Activated naive CD4-positive, alpha-beta T cell treated with anti-CD3 and anti-CD28 coated beads, Interleukin-2, amount 10 ng/mL, durations not matched to agents 7 days and 5 days (primary cell): ENCODE measurements around the gene CRABP1.
"Not testable (repeated sequence)": the region's sequence is repeated elsewhere in the genome, so short reads cannot be mapped to it uniquely, and the experiment has no call there.

Experiments
- CTCF ChIA-PET: fragments of 350-600 bp; sonication (Branson Sonifier 250); formaldehyde crosslinking; loops from one replicate; lab custom pipeline; 2021; ENCODE audit warnings: antibody characterized with exemption; lab: Charles Lee
- DNase-seq: peaks from one replicate; pipeline ENCODE4 v3.0.0-alpha.2; 2020
- H3K27ac Mint-ChIP-seq: one replicate; pipeline ENCODE4 v1.8.0; 2021; ENCODE audit warnings: mild to moderate bottlenecking, moderate library complexity, mixed read lengths
- H3K27me3 Mint-ChIP-seq: one replicate; pipeline ENCODE4 v1.8.0; 2021; ENCODE audit warnings: mild to moderate bottlenecking, mixed read lengths
- H3K36me3 Mint-ChIP-seq: one replicate; pipeline ENCODE4 v1.8.0; 2021; ENCODE audit warnings: mixed read lengths
- H3K4me1 Mint-ChIP-seq: one replicate; pipeline ENCODE4 v1.8.0; 2021; ENCODE audit warnings: mixed read lengths
- H3K4me3 Mint-ChIP-seq: one replicate; pipeline ENCODE4 v1.8.0; 2021; ENCODE audit warnings: mild to moderate bottlenecking, moderate library complexity, mixed read lengths
- H3K9me3 Mint-ChIP-seq: one replicate; pipeline ENCODE4 v1.8.0; 2021; ENCODE audit warnings: mixed read lengths

Gene CRABP1

GRCh38 chr15:78363381-78363734 is 23.2 kb downstream of the CRABP1 start:
- Mint-ChIP-seq H3K27me3 (peaks cover 59% of the 10 kb centered on the region), H3K9me3 (no peaks in the 10 kb centered on the region), H3K4me3 (no peak overlapping the region), H3K4me1 (no peaks in the 10 kb centered on the region), H3K36me3 (no peaks in the 10 kb centered on the region), H3K27ac (no peak overlapping the region)
- DNase-seq: no peak
- CTCF ChIA-PET: no interaction called here

GRCh38 chr15:78364233-78364632 is 24.1 kb downstream of the CRABP1 start:
- H3K4me1 Mint-ChIP-seq: no peaks in the 10 kb centered on the region
- CTCF ChIA-PET: no interaction called here
- no peaks in the 10 kb centered on the region for H3K9me3 Mint-ChIP-seq
- DNase-seq: no peak
- peaks cover 61% of the 10 kb centered on the region for H3K27me3 Mint-ChIP-seq
- H3K27ac Mint-ChIP-seq: no peak overlapping the region
- no peak overlapping the region for H3K4me3 Mint-ChIP-seq
- no peaks in the 10 kb centered on the region for H3K36me3 Mint-ChIP-seq

- no peak overlapping the region for H3K4me3 Mint-ChIP-seq
- H3K4me1 Mint-ChIP-seq: no peaks in the 10 kb centered on the region
- no peak for DNase-seq
- peaks cover 60% of the 10 kb centered on the region for H3K27me3 Mint-ChIP-seq
- H3K27ac Mint-ChIP-seq: no peak overlapping the region
- H3K9me3 Mint-ChIP-seq: no peaks in the 10 kb centered on the region
- H3K36me3 Mint-ChIP-seq: no peaks in the 10 kb centered on the region
- CTCF ChIA-PET: interaction anchor here (0.6 to 0.8 kb wide), 2 partner anchors 57 to 400 kb away, joined by 3 read pairs; no protein-coding TSS in a partner anchor
Measured at GRCh38 chr15:78365917-78366316, 25.8 kb downstream of the CRABP1 start.

- no peak overlapping the region for H3K27ac Mint-ChIP-seq
- no peaks in the 10 kb centered on the region for H3K4me1 Mint-ChIP-seq
- H3K36me3 Mint-ChIP-seq: no peaks in the 10 kb centered on the region
- DNase-seq: no peak
- CTCF ChIA-PET: interaction anchor here (0.6 kb wide), 1 partner anchor 56 kb away, joined by 3 read pairs; no protein-coding TSS in a partner anchor
- peaks cover 57% of the 10 kb centered on the region for H3K27me3 Mint-ChIP-seq
- no peaks in the 10 kb centered on the region for H3K9me3 Mint-ChIP-seq
- no peak overlapping the region for H3K4me3 Mint-ChIP-seq
Measured at GRCh38 chr15:78366342-78366741, 26.2 kb downstream of the CRABP1 start.

GRCh38 chr15:78368651-78369050 is 28.5 kb downstream of the CRABP1 start:
- Mint-ChIP-seq H3K4me1 (no peaks in the 10 kb centered on the region), H3K4me3 (no peak overlapping the region), H3K9me3 (no peaks in the 10 kb centered on the region), H3K36me3 (no peaks in the 10 kb centered on the region), H3K27me3 (peaks cover 55% of the 10 kb centered on the region), H3K27ac (no peak overlapping the region)
- CTCF ChIA-PET: no interaction called here
- no peak for DNase-seq

- Mint-ChIP-seq H3K36me3 (no peaks in the 10 kb centered on the region), H3K27ac (no peak overlapping the region), H3K4me1 (peaks cover under 1% of the 10 kb centered on the region), H3K9me3 (no peaks in the 10 kb centered on the region), H3K4me3 (no peak overlapping the region), H3K27me3 (peaks cover 53% of the 10 kb centered on the region)
- CTCF ChIA-PET: no interaction called here
- DNase-seq: no peak
Measured at GRCh38 chr15:78369161-78369560, 29.0 kb downstream of the CRABP1 start.

- Mint-ChIP-seq H3K27me3 (peaks cover 56% of the 10 kb centered on the region), H3K4me3 (no peak overlapping the region), H3K9me3 (no peaks in the 10 kb centered on the region), H3K27ac (no peak overlapping the region), H3K4me1 (peaks cover 9% of the 10 kb centered on the region), H3K36me3 (no peaks in the 10 kb centered on the region)
- no peak for DNase-seq
- CTCF ChIA-PET: no interaction called here
Measured at GRCh38 chr15:78370013-78370412, 29.9 kb downstream of the CRABP1 start.

- no peaks in the 10 kb centered on the region for H3K9me3 Mint-ChIP-seq
- no peak overlapping the region for H3K4me3 Mint-ChIP-seq
- peaks cover 46% of the 10 kb centered on the region for H3K27me3 Mint-ChIP-seq
- DNase-seq: no peak
- H3K27ac Mint-ChIP-seq: no peak overlapping the region
- CTCF ChIA-PET: no interaction called here
- peaks cover 13% of the 10 kb centered on the region for H3K4me1 Mint-ChIP-seq
- peaks cover 1% of the 10 kb centered on the region for H3K36me3 Mint-ChIP-seq
Measured at GRCh38 chr15:78372880-78373279, 32.7 kb downstream of the CRABP1 start.

GRCh38 chr15:78374436-78375393 is 34.6 kb downstream of the CRABP1 start:
- no peaks in the 10 kb centered on the region for H3K9me3 Mint-ChIP-seq
- no peak overlapping the region for H3K4me3 Mint-ChIP-seq
- H3K4me1 Mint-ChIP-seq: peaks cover 13% of the 10 kb centered on the region
- CTCF ChIA-PET: no interaction called here
- H3K27me3 Mint-ChIP-seq: peaks cover 36% of the 10 kb centered on the region
- DNase-seq: peak; percentile 54
- peaks cover 1% of the 10 kb centered on the region for H3K36me3 Mint-ChIP-seq
- H3K27ac Mint-ChIP-seq: peak overlapping the region; percentile 4

GRCh38 chr15:78380143-78380542 is 40.0 kb downstream of the CRABP1 start:
- H3K36me3 Mint-ChIP-seq, CTCF ChIA-PET, H3K9me3 Mint-ChIP-seq, DNase-seq, H3K4me1 Mint-ChIP-seq, H3K27ac Mint-ChIP-seq, H3K4me3 Mint-ChIP-seq: not testable (repeated sequence)
- peaks cover 50% of the 10 kb centered on the region for H3K27me3 Mint-ChIP-seq

- peaks cover 63% of the 10 kb centered on the region for H3K27me3 Mint-ChIP-seq
- H3K36me3 Mint-ChIP-seq: no peaks in the 10 kb centered on the region
Measured at GRCh38 chr15:78382114-78382880, 42.1 kb downstream of the CRABP1 start.

GRCh38 chr15:78384651-78385050 is 44.5 kb downstream of the CRABP1 start:
- peaks cover 65% of the 10 kb centered on the region for H3K27me3 Mint-ChIP-seq
- CTCF ChIA-PET: no interaction called here
- no peak for DNase-seq
- no peak overlapping the region for H3K4me3 Mint-ChIP-seq
- no peaks in the 10 kb centered on the region for H3K4me1 Mint-ChIP-seq
- no peaks in the 10 kb centered on the region for H3K36me3 Mint-ChIP-seq
- no peak overlapping the region for H3K27ac Mint-ChIP-seq
- H3K9me3 Mint-ChIP-seq: no peaks in the 10 kb centered on the region

More at GRCh38 chr15:78382114-78382880, 42.1 kb downstream of the CRABP1 start:
- H3K9me3 Mint-ChIP-seq: no peaks in the 10 kb centered on the region
- no peak overlapping the region for H3K4me3 Mint-ChIP-seq
- no peaks in the 10 kb centered on the region for H3K4me1 Mint-ChIP-seq
- CTCF ChIA-PET: interaction anchor here (0.6 kb wide), 1 partner anchor 23 kb away, joined by 3 read pairs; no protein-coding TSS in a partner anchor
- DNase-seq: no peak
- H3K27ac Mint-ChIP-seq: no peak overlapping the region

- H3K36me3 Mint-ChIP-seq: no peaks in the 10 kb centered on the region
- no peaks in the 10 kb centered on the region for H3K9me3 Mint-ChIP-seq
- no peak for DNase-seq
- H3K4me1 Mint-ChIP-seq: no peaks in the 10 kb centered on the region
- H3K27ac Mint-ChIP-seq: peak overlapping the region; percentile 19
- no peak overlapping the region for H3K4me3 Mint-ChIP-seq
- CTCF ChIA-PET: no interaction called here
- H3K27me3 Mint-ChIP-seq: peaks cover 50% of the 10 kb centered on the region
Measured at GRCh38 chr15:78387246-78388037, 47.3 kb downstream of the CRABP1 start.

- no peak for DNase-seq
- Mint-ChIP-seq H3K9me3 (no peaks in the 10 kb centered on the region), H3K27ac (no peak overlapping the region), H3K4me1 (no peaks in the 10 kb centered on the region), H3K36me3 (no peaks in the 10 kb centered on the region), H3K4me3 (no peak overlapping the region), H3K27me3 (peaks cover 41% of the 10 kb centered on the region)
- CTCF ChIA-PET: no interaction called here
Measured at GRCh38 chr15:78388865-78389264, 48.7 kb downstream of the CRABP1 start.
